SK-N-SH (cell line): ENCODE measurements around the gene EVI2B. TPM values are rescaled to one million over a fixed set of nuclear protein-coding genes. Genes with fewer than 3 reads are reported as not detected.

Source experiments
- CTCF ChIA-PET: fragments of 300-600, 350-600 bp; formaldehyde crosslinking; extraction: SDS; loops from one replicate; lab custom pipeline; 2021; lab: Yijun Ruan, JAX
- POLR2A ChIA-PET: fragments of 350-600 bp; sonication (Branson Sonifier 250); formaldehyde crosslinking; extraction: SDS; loops from one replicate; lab custom pipeline; 2020; ENCODE audit warnings: antibody characterized with exemption, inconsistent platforms; lab: Yijun Ruan, JAX
- DNase-seq: peaks from one replicate; pipeline ENCODE4 v3.0.0; 2012
- H2AFZ ChIP-seq: fragments of 200-600 bp; sonication (generic); 2 replicates; pipeline ENCODE4 v1.8.1; 2016; ENCODE audit warnings: antibody characterized with exemption, mild to moderate bottlenecking, low read depth
- H3F3A ChIP-seq: fragments of 200-600 bp; sonication (generic); replicated peaks from 2 replicates; pipeline ENCODE3; 2016; ENCODE audit warnings: antibody characterized with exemption, mild to moderate bottlenecking; ENCODE audit not compliant: insufficient read depth
- H3K27ac ChIP-seq, 2 experiments: fragments of 200-500 bp in 1 of 2; fragments of 200-600 bp in 1 of 2; sonication (Bioruptor generic) in 1 of 2; sonication (generic), shearing (Covaris generic) in 1 of 2; 2 replicates each; pipeline versions ENCODE4 v1.5.1 to v1.6.1; 2014 to 2016; ENCODE audit warnings: low read depth in 2 of 2, inconsistent platforms in 1 of 2, low read length in 1 of 2, mild to moderate bottlenecking in 1 of 2, mixed read lengths in 1 of 2
- H3K27me3 ChIP-seq: fragments of 200-600 bp; sonication (generic), shearing (Covaris generic); 2 replicates; pipeline ENCODE4 v1.6.1; 2016; ENCODE audit warnings: mixed run types; ENCODE audit not compliant: insufficient read depth
- H3K36me3 ChIP-seq, 2 experiments: fragments of 200-500 bp in 1 of 2; fragments of 200-600 bp in 1 of 2; sonication (Bioruptor generic) in 1 of 2; sonication (generic) in 1 of 2; replicated peaks in 1 of 2; 2 replicates each; pipeline versions ENCODE3 to v1.5.1; 2014 to 2016; ENCODE audit warnings: low read length in 1 of 2, mild to moderate bottlenecking in 1 of 2; ENCODE audit not compliant: insufficient read depth in 2 of 2, control insufficient read depth in 1 of 2
- H3K4me1 ChIP-seq, 2 experiments: fragments of 200-500 bp in 1 of 2; fragments of 200-600 bp in 1 of 2; sonication (Bioruptor generic) in 1 of 2; sonication (generic), shearing (Covaris generic) in 1 of 2; 2 replicates each; pipeline versions ENCODE4 v1.5.1 to v1.6.1; 2014 to 2016; ENCODE audit warnings: low read depth in 1 of 2, low read length in 1 of 2, mixed run types in 1 of 2; ENCODE audit not compliant: insufficient read depth in 2 of 2, control insufficient read depth in 1 of 2
- H3K4me2 ChIP-seq: fragments of 200-600 bp; sonication (generic), shearing (Covaris generic); 2 replicates; pipeline ENCODE4 v1.6.1; 2017; ENCODE audit warnings: mixed run types
- H3K4me3 ChIP-seq, 2 experiments: fragments of 200-500 bp in 1 of 2; fragments of 200-600 bp in 1 of 2; sonication (Bioruptor generic) in 1 of 2; sonication (generic), shearing (Covaris generic) in 1 of 2; 2 replicates each; pipeline versions ENCODE4 v1.5.1 to v1.8.1; 2014 to 2016; ENCODE audit warnings: low read depth in 2 of 2, inconsistent platforms in 1 of 2, low read length in 1 of 2, mild to moderate bottlenecking in 1 of 2, mixed read lengths in 1 of 2, moderate library complexity in 1 of 2
- H3K79me2 ChIP-seq: fragments of 200-600 bp; sonication (generic); 2 replicates; pipeline ENCODE4 v1.8.1; 2017; ENCODE audit warnings: mild to moderate bottlenecking; ENCODE audit not compliant: insufficient read depth
- H3K9ac ChIP-seq: fragments of 200-600 bp; sonication (generic); 2 replicates; pipeline ENCODE4 v1.6.1; 2017; ENCODE audit warnings: mixed run types
- H3K9me2 ChIP-seq: fragments of 200-600 bp; sonication (generic); 2 replicates; pipeline ENCODE4 v1.6.1; 2017; ENCODE audit warnings: mixed run types
- H3K9me3 ChIP-seq: fragments of 200-600 bp; sonication (generic); 2 replicates; pipeline ENCODE4 v1.6.1; 2017; ENCODE audit warnings: mixed run types, mild to moderate bottlenecking, moderate library complexity
- H4K20me1 ChIP-seq: fragments of 200-600 bp; sonication (generic); 2 replicates; pipeline ENCODE4 v1.6.1; 2017; ENCODE audit warnings: mild to moderate bottlenecking, mixed run types; ENCODE audit not compliant: insufficient read depth
- CHD2 ChIP-seq: fragments of 150-350 bp; IDR thresholded peaks from 2 replicates; pipeline ENCODE4 v1.6.1; 2018; ENCODE audit warnings: low read length; ENCODE audit not compliant: partially characterized antibody
- ELF1 ChIP-seq: IDR thresholded peaks from 2 replicates; pipeline ENCODE4 v1.4.0; 2012
- EP300 ChIP-seq, 2 experiments: IDR thresholded peaks; 2 replicates each; pipeline versions ENCODE4 v1.4.0 to v1.6.1; 2012; ENCODE audit warnings: borderline replicate concordance in 1 of 2, low read depth in 1 of 2, low read length in 1 of 2
- EZH2phosphoT487 ChIP-seq: fragments of 200-600 bp; sonication (generic); IDR thresholded peaks from 2 replicates; pipeline ENCODE4 v1.6.1; 2017; ENCODE audit warnings: low read depth, mixed run types, mild to moderate bottlenecking, antibody characterized with exemption, moderate library complexity, borderline replicate concordance
- FOSL2 ChIP-seq: IDR thresholded peaks from 2 replicates; pipeline ENCODE4 v1.4.0; 2012; ENCODE audit warnings: low read depth, mild to moderate bottlenecking, moderate library complexity, borderline replicate concordance
- FOXJ3 ChIP-seq: sonication (generic); formaldehyde crosslinking; IDR thresholded peaks from 2 replicates; pipeline ENCODE4 v1.5.1; 2020; ENCODE audit warnings: mild to moderate bottlenecking, missing genetic modification reagents
- GABPA ChIP-seq: IDR thresholded peaks from 2 replicates; pipeline ENCODE4 v1.4.0; 2012; ENCODE audit warnings: low read depth, mild to moderate bottlenecking
- GATA2 ChIP-seq: sonication (generic); formaldehyde crosslinking; IDR thresholded peaks from 2 replicates; pipeline ENCODE4 v1.5.0; 2020; ENCODE audit warnings: mild to moderate bottlenecking, missing genetic modification reagents
- IRF3 ChIP-seq: fragments of 150-350 bp; IDR thresholded peaks from 2 replicates; pipeline ENCODE4 v1.6.1; 2016; ENCODE audit warnings: mild to moderate bottlenecking, low read depth, low read length
- MAX ChIP-seq: IDR thresholded peaks from 2 replicates; pipeline ENCODE4 v1.4.0; 2012; ENCODE audit warnings: low read depth
- MEF2A ChIP-seq: IDR thresholded peaks from 2 replicates; pipeline ENCODE4 v1.4.0; 2012; ENCODE audit warnings: low read depth, borderline replicate concordance
- NRF1 ChIP-seq: IDR thresholded peaks from 2 replicates; pipeline ENCODE4 v1.6.1; 2012; ENCODE audit warnings: low read depth, mild to moderate bottlenecking, low read length
- PBX3 ChIP-seq: IDR thresholded peaks from 2 replicates; pipeline ENCODE4; 2012
- POLR2AphosphoS5 ChIP-seq: IDR thresholded peaks from 2 replicates; pipeline ENCODE4 v1.6.1; 2012; ENCODE audit warnings: low read depth, low read length
- RAD21 ChIP-seq: IDR thresholded peaks from 2 replicates; pipeline ENCODE4 v1.6.1; 2012; ENCODE audit warnings: mild to moderate bottlenecking, low read length
- RCOR1 ChIP-seq: fragments of 150-350 bp; IDR thresholded peaks from 2 replicates; pipeline ENCODE4 v1.6.1; 2017; ENCODE audit warnings: antibody characterized with exemption, low read length
- RFX5 ChIP-seq: IDR thresholded peaks from 2 replicates; pipeline ENCODE4 v1.6.1; 2012; ENCODE audit warnings: mild to moderate bottlenecking, improper control_type of control experiment, low read length
- RXRA ChIP-seq: IDR thresholded peaks from 2 replicates; pipeline ENCODE4 v1.4.0; 2012; ENCODE audit warnings: low read depth, mild to moderate bottlenecking, borderline replicate concordance
- SIN3A ChIP-seq: IDR thresholded peaks from 2 replicates; pipeline ENCODE4 v1.6.1; 2012; ENCODE audit warnings: low read depth, mild to moderate bottlenecking, low read length, moderate library complexity, borderline replicate concordance
- TAF1 ChIP-seq: IDR thresholded peaks from 2 replicates; pipeline ENCODE4 v1.6.1; 2012; ENCODE audit warnings: low read depth, mild to moderate bottlenecking, low read length, moderate library complexity, borderline replicate concordance
- TCF12 ChIP-seq: IDR thresholded peaks from 2 replicates; pipeline ENCODE4 v1.4.0; 2012
- TEAD4 ChIP-seq: IDR thresholded peaks from 2 replicates; pipeline ENCODE4 v1.4.0; 2012; ENCODE audit warnings: mild to moderate bottlenecking, borderline replicate concordance; ENCODE audit not compliant: insufficient read depth
- USF1 ChIP-seq: IDR thresholded peaks from 2 replicates; pipeline ENCODE4 v1.4.0; 2012; ENCODE audit warnings: low read depth, borderline replicate concordance
- USF2 ChIP-seq: fragments of 150-350 bp; IDR thresholded peaks from 2 replicates; pipeline ENCODE4 v1.6.1; 2017; ENCODE audit warnings: antibody characterized with exemption, low read length, low read depth, borderline replicate concordance
- YY1 ChIP-seq: IDR thresholded peaks from 2 replicates; pipeline ENCODE4 v1.4.0; 2012; ENCODE audit warnings: low read depth, mild to moderate bottlenecking
- whole genome bisulfite sequencing: methylation state at CpG from one replicate; pipeline ENCODE4 v1.1.6; 2017; ENCODE audit warnings: low lambda C conversion rate; 5-methylcytosine and 5-hydroxymethylcytosine counted together
- polyA plus RNA-seq, 3 experiments: library from polyadenylated mRNA; depleted of rRNA; stranded (reverse); fragments of >200 nt; gene quantifications; 2 replicates each; pipeline ENCODE4 v1.2.3, GENCODE V29; 2012

EVI2B gene
- polyA plus RNA-seq, 1 of the 3 experiments (the other 2 are of a cell fraction), result 0.64 TPM

GRCh38 chr17:31321966-31322365 lies 8.1 kb upstream of the EVI2B start (continued):
- TF ChIP-seq MAX (no peak), TEAD4 (no peak)

- H3K4me2 ChIP-seq, result peak within 1 kb of the TSS; percentile 48; the same call in 1 of the 2 replicates
- H2AFZ ChIP-seq, result no peak within 1 kb of the TSS
- DNase-seq, result no peak
- WGBS, result 29% methylated on average over 3 of the region's 3 CpGs
- H4K20me1 ChIP-seq, result no peaks in the 10 kb centered on the region
- H3K9me2 ChIP-seq, result no peaks in the 10 kb centered on the region
- peak within 1 kb of the TSS; percentile 19; the same call in 1 of the 2 replicates for H3K9ac ChIP-seq
- CTCF ChIA-PET, result no interaction called here
- no peaks in the 10 kb centered on the region for H3K27me3 ChIP-seq
- H3K9me3 ChIP-seq, result no peaks in the 10 kb centered on the region
- H3K4me1 ChIP-seq, result peaks cover 5% of the 10 kb centered on the region in 2 experiments
- H3K4me3 ChIP-seq, result no peak within 1 kb of the TSS
- peaks cover 11 to 17% of the 10 kb centered on the region in 2 experiments for H3K36me3 ChIP-seq
- peaks cover 11% of the 10 kb centered on the region; the same call in 1 of the 2 replicates for H3K79me2 ChIP-seq
- POLR2A ChIA-PET, result no interaction called here
- H3F3A ChIP-seq, result peaks cover 26% of the 10 kb centered on the region
- H3K27ac ChIP-seq, result peak within 1 kb of the TSS; percentile 40 to 65
- peak; percentile 63; the same call in 1 of the 2 replicates for TF ChIP-seq TCF12
- no peak for TF ChIP-seq ELF1
- no peak for TF ChIP-seq RCOR1
- TF ChIP-seq FOXJ3 (CRISPR knock-in tag), result no peak
- no peak for TF ChIP-seq TAF1
- TF ChIP-seq MAX, result peak; percentile 94
- TF ChIP-seq RXRA, result no peak
- no peak for TF ChIP-seq MEF2A
- no peak for TF ChIP-seq EZH2phosphoT487
- TF ChIP-seq RAD21, result no peak
- no peak for TF ChIP-seq RFX5
- TF ChIP-seq YY1, result no peak
- TF ChIP-seq IRF3, result no peak
- no peak for TF ChIP-seq POLR2AphosphoS5
- TF ChIP-seq USF1, result no peak
- no peak for TF ChIP-seq GABPA
- peak; percentile 27; the same call in 1 of the 2 replicates for TF ChIP-seq FOSL2
- TF ChIP-seq EP300 (IDR thresholded peaks at IDR 0.05; ENCODE audit: borderline replicate concordance in 1 of 2, low read depth in 1 of 2, low read length in 1 of 2), result peak in 1 of 2 experiments; percentile 56; a peak in 1 of 4 replicates
- TF ChIP-seq NRF1, result no peak
- no peak for TF ChIP-seq GATA2 (CRISPR knock-in tag)
- no peak for TF ChIP-seq USF2
- peak; percentile 78 for TF ChIP-seq PBX3
- TF ChIP-seq SIN3A, result peak; percentile 76; the same call in 1 of the 2 replicates
- TF ChIP-seq CHD2, result no peak
Observed at GRCh38 chr17:31321481-31321880, 7.6 kb upstream of the EVI2B start, which contains the start of gene EVI2A. TSS of gene EVI2A (minus strand) at chr17:31321622. CDS start at chr17:31319013, 2,609 bp downstream.
